Epithelial cell of esophagus (primary cell): ENCODE measurements around the gene GGA1.

ENCODE experiments used
- DNase-seq: peaks from one replicate; pipeline ENCODE4 v3.0.0; 2010; ENCODE audit warnings: low read depth
- H3K4me3 ChIP-seq: 2 replicates; pipeline ENCODE4 v1.5.1; 2011; ENCODE audit warnings: mild to moderate bottlenecking, low read length, control low read depth
- CTCF ChIP-seq: IDR thresholded peaks from 2 replicates; pipeline ENCODE4 v1.5.1; 2011; ENCODE audit warnings: low read depth, mild to moderate bottlenecking, low read length, control low read depth, inconsistent platforms; ENCODE audit not compliant: insufficient read depth; ENCODE audit errors: missing control alignments

GGA1 gene

GRCh38 chr22:37659897-37660708 is 51.5 kb downstream of the GGA1 start:
- DNase-seq: no peak
- H3K4me3 ChIP-seq: peak overlapping the region; percentile 56
- TF ChIP-seq CTCF: no peak

- no peak for TF ChIP-seq CTCF
- no peak overlapping the region for H3K4me3 ChIP-seq
- no peak for DNase-seq
Measured at GRCh38 chr22:37660709-37661045, 52.0 kb downstream of the GGA1 start.

DNA sequence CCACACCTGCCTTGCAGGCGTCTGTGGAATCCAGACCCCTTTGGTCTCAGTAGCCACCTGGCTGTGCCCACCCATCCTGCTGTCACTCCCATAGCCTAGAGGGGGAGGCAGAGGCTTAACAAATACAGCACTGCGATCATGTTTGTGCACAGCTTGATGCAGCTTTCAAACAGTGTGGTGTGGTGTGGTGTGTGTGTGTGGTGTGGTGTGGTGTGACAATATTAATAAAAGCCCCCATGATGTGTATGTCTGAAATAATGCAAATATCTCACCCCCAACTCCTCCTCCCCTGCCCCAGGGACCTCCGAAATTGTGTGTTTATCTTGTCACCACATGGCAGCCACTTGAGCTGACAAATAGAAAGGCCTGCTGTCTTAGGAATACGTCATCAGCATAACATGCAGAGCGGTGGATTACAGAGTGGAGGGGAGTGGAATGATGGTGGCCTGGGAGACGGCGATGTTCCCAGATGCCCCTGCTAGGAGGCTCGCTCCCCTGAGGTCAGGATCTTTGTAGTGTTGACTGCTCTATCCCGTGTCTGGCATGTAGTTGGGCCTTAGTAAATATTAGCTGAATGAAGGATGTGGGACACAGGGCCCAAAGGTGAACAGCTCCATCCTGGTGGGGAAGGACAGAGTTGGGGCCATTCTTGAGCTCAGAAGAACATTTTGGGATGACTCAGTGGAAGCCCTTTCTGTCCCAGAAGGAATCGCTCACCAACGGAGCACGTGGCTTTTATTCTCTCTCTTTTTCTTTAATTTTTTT is 52.7 kb downstream of the GGA1 start:
- no peak overlapping the region for H3K4me3 ChIP-seq
- peak; percentile 58 for TF ChIP-seq CTCF
- no peak for DNase-seq

DNA sequence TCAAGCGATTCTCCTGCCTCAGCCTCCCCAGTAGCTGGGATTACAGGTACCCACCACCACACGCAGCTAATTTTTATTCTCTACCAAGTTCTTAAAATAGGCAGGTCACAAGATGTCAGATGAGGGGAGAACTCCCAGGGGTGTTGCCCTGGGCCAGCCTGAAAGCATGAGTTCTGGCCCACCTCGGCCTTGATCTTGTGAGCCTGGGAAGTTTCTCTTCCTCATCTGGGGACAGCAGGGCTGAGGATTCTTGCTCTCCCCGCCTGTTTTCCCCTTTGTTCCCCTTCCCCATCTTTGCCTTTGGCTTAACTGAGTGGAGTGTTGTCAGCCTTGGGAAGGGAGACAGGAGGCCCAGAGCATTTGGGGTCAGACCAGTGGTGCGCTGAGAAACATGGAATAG is 53.4 kb downstream of the GGA1 start:
- H3K4me3 ChIP-seq: no peak overlapping the region
- no peak for DNase-seq
- no peak for TF ChIP-seq CTCF

DNA sequence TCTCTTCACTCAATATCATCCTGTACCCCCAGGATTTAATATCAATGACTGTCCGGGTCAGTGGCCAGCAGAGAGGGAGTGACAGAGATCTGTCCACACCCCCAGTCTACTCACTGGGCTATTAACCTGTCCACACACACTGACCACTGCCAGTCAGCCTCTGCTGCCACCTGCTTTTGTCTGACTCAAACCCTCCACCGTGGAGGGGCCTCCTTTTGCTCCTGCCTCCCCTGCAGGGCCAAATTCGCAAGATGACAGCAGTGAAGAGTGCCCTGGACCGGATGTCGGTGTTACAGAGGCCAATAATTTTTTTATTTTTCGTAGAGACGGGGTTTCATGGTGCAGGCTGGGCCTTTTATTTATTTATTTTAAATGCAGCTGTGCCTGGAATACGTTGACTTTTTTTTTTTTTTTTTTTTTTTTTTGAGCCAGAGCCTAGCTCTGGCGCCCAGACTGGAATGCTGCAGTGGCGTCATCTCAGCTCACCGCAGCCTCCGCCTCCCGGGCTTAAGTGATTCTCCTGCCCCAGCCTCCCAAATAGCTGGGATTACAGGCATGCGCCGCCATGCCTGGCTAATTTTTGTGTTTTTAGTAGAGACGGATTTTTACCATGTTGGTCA is 55.0 kb downstream of the GGA1 start:
- no peak overlapping the region for H3K4me3 ChIP-seq
- DNase-seq: no peak
- TF ChIP-seq CTCF: no peak

DNA sequence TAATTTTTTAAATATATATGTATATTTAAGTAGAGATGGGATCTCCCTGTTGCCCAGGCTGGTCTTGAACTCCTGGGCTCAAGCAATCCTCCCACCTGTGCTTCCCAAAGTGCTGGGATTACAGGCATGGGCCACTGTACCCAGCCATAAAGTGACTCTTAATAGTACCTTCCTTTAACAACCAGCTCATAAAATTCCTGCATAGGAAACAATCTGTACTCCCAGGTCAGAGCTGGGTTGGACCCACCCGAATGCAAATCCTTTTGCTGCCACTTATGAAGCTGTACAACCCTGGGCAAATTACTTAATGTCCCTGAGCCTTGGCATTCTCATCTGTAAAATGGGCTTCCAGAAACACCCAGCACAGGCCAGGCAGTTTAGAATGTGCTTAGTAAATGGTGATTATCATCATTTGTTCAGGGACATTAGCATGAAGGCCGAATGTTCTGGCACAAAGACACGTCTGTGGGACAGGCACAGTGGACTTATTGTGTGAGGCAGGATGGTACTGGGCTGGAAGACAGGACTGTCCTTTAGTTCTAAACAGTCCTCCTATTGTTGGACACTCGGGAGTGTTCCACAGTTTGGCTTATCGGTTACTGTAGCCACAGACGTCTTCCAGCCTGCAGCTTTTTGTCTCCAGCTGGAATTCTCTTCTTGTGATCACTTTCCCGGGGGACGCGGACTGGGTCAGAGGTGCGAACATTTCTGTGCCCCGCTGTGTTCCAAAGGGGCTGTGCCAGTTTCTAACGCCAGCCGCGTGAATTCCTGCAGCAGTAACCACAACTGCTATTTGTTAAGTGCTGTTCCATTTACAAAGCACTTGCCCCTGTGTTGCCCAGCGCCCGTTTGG is 55.8 kb downstream of the GGA1 start:
- H3K4me3 ChIP-seq: no peak overlapping the region
- no peak for TF ChIP-seq CTCF
- no peak for DNase-seq
